ENCODE results near the gene EDEM2.
"Not testable (repeated sequence)": the region's sequence is repeated elsewhere in the genome, so short reads cannot be mapped to it uniquely, and the experiment has no call there.

EDEM2 gene, protein sequence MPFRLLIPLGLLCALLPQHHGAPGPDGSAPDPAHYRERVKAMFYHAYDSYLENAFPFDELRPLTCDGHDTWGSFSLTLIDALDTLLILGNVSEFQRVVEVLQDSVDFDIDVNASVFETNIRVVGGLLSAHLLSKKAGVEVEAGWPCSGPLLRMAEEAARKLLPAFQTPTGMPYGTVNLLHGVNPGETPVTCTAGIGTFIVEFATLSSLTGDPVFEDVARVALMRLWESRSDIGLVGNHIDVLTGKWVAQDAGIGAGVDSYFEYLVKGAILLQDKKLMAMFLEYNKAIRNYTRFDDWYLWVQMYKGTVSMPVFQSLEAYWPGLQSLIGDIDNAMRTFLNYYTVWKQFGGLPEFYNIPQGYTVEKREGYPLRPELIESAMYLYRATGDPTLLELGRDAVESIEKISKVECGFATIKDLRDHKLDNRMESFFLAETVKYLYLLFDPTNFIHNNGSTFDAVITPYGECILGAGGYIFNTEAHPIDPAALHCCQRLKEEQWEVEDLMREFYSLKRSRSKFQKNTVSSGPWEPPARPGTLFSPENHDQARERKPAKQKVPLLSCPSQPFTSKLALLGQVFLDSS

DNA sequence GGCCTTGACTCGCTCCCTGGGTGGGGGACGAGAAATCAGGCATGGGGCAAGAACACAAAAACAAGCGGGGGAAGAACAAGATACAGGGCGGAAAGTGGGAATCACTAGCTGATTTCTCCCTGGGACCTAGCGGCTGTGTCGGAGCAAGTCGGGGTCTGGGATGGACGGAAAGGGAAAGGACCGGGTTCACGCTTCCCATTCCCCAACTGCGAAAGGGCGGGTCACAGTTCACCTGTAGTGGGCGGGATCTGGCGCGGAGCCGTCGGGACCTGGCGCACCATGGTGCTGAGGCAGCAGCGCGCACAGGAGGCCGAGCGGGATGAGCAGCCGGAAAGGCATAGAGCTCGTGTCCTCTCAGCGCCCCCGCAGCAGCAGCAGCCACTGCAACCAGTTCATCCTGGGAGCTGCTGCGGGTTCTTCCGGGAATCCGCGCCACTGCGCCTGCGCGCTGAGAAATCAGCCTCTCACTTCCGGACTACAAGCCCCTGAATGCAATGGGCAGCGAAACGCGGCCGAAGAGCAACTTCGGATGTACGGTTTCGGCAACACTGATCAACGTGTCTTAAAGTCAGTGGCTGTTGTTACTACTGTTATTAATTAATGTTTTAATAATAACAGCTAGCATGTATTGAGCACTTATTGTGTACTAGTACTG, at the start of gene EDEM2:
EDEM2 (minus strand) TSS at position 417 of the 655 bp plus-strand sequence; CDS start at position 339, 78 bp downstream.
- peak; percentile 96 for DNase-seq

DNA sequence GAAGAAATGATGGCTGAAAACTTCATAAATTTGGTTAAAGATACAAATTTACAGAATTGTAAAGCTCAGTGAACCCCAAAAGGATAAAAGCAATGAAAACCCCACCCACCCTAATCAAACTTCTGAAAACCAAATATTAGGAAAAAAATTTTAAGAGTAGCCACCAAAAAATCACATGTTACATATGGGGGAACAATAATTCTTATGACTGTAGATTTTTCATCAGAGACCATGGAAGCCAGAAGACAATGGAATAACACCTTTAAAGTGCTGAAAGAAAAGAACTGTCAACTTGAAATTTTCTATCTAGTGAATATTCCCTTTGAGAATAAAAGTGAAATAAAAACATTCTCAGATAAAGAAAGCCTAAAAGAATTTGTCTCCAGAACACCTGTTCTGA, 49.2 kb upstream of the EDEM2 start:
- no peak for DNase-seq

DNA sequence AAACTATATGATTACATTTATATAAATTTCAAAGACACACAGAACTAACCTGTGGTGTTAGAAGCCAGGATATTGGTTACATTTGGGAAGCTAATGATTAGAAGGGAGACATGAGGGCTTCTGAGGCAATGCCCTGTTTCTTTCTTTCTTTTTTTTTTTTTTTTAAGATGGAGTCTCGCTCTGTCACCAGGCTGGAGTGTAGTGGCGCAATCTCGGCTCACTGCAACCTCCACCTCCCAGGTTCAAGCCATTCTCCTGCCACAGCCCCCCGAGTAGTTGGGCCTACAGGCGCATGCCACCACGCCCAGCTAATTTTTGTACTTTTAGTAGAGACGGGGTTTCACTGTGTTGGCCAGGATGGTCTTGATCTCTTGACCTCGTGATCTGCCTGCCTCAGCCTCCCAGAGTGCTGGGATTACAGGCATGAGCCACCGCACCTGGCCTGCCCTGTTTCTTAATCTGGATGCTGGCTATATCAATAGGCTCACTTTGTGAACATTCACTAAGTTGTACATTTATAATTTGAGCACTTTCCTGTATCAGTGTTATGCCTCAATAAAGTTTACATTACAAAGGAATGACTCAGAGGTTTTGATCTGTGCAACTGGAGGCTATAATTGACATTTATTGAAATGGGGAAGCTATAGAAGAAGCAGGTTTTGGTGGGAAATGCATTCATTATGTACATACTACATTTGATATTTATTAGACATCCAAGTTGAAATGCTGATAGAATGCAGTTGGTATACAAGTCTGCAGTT, 46.1 kb upstream of the EDEM2 start:
- DNase-seq, result not testable (repeated sequence)

DNA sequence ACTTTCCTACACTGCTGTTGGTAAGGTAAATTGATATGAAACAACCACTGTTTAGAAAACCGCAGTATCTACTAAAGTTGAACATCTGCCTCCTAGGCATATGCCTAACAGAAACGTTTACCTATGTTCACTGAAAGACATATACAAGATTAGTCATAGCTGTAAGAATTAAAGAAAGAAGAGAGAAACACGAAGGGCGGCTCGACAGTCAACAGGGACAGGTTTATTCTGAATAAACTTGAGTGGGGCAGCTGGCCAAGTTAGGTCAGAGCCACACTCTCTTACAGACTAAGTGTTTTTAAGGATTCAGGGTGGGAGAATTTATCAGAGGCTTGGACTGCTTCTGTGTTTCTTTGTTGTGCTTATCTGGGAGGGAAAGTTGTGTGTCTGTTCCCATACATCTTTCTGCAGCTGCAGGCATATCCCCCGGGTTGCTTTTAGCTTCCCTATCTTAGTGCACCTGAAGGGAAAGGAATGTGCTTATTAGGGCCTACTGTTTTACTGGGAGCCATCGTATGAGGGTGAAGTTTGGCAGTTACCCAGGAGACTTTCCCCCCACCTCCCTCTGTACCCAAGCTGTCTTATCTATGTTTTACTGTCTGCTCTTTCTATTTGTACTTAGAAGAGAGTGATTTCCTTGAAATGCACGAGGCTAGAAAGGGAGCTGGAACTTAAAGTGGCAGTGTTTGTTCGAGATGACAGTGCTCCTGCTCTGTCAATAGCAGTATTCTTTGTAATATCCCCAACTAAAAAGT, 45.2 kb upstream of the EDEM2 start:
- DNase-seq, result no peak

DNA sequence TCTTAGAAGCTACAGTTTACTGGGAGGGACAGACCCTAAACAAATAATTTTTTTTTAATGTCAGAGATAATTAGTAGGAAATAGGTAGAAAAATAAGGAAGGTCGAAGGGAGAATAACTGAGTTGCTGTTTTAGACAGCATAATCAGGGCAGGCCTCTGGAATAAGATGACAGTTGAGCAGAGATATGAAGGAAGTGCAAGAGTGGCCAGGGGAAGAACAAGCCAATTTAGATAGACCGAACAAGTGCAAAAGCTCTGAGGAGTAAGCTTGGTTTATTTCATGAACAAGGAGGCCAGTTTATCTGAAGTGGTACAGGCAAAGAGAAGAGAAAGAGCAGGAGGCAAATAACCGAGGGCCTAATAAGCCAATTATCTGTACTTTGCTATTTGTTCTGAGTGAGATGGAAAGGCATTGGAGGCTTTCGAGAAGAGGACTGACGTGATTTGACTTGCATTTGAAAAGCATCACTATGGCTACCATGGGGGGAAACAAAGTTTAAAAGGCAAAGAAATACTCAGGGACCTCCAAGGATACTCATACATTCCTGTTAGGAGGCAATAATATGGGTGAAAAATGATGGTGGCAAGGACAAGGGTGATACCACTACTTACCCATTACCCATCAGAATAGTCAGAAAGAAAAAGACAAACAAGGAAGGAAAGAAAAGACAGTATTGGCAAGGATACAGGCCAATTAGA, 44.4 kb upstream of the EDEM2 start:
- DNase-seq, result no peak

DNA sequence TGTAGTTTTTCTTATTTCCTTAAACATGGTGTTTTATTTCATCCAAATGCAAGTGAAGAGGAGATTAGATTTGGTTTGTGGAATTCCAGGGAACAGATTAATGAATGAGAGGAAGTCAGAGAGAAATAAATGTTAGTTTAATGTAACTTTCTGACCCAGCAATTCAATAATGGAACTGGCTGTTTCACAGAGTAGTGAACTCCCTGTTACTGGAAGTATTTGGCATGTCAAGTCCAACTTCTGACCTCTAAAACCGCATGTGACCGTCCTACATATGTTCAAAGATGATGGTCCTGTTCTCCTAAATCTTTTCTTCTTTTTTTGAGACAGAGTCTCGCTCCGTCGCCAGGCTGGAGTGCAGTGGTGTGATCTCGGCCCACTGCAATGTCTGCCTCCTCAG, 43.4 kb upstream of the EDEM2 start:
- DNase-seq, result no peak

DNA sequence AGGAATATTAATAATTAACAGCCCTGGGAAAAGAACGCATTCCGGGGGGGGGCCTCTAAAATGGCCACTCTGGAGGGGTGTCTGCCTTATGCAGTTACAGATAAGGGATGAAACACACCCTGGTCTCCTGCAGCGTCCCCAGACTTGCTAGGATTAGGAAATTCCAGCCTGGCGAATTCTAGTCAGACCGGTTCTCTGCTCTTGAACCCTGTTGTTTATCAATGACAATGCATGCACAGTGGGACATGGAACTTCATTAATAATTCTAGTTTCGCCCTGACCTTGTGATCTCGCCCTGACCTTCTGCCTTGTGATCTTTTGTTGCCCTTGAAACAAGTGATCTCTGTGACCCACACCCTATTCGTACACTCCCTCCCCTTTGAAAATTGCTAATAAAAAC, 42.1 kb upstream of the EDEM2 start:
- DNase-seq, result not testable (repeated sequence)

DNA sequence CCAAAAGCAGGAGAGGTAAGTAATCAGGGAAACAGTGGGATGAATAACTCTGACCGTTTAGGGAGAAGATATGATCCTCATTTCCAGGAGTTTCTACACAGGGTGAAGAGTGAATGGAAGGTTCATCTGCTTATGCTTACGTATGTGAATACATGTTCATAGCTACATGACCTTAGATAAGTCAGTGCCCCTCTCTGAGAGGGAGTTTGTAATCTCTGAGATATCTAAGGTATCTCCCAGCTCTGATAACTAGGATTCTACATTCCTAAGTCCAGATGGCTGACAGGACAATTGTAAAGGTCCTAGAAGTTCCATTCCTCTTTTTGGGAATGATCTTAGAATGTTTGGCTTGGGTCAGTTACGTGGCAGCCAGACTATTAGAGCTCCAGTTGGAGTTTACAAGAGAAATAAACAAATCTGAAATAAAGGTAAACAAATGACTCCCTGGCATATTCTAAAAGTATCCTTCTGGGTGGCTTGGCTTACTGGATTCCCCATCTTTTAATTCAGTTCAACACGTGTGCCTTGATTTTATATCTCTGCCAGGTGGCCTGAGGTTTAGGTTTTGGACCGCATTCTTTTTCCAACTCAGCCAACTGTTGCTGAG, 40.6 kb upstream of the EDEM2 start:
- DNase-seq, result no peak

DNA sequence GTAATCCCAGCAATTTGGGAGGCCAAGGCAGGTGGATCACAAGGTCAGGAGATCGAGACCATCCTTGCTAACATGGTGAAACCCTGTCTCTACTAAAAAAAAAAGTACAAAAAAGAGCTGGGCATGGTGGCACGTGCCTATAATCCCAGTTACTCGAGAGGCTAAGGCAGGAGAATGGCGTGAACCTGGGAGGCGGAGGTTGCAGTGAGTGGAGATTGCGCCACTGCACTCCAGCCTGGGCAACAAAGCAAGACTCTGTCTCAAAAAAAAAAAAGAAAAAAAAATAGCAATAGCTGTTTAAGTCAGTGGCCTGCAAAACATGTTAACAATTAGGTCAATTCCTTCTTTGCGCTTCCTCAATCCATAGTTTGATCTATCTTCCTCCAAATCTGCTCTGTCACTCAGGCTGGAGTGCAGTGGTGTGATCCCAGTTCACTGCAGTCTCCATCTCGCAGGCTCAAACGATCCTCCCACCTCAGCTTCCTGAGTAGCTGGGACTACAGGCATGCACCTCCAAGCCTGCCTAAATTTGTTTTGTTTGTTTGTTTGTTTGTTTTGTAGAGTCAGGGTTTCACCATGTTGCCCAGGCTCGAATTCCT, 39.7 kb upstream of the EDEM2 start:
- not testable (repeated sequence) for DNase-seq

DNA sequence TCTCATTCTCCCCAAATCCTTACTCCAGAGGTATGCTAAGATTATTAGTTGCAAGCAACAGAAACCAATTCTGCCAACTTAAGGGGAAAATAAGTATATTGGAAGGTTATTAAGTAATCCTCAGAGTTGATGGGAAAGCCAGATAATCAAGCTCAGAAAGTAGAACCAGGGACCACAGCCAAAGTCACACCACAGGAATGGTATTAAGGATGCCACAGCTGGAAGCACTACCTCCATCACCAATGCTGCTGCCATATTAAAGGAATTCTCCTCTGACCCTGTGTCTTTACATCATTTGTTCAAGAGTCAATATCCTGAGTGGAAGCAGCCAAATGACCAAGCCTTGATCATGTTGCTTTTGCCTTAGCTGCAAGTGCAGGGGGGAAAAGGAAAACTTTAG, 34.6 kb upstream of the EDEM2 start:
- DNase-seq, result no peak

DNA sequence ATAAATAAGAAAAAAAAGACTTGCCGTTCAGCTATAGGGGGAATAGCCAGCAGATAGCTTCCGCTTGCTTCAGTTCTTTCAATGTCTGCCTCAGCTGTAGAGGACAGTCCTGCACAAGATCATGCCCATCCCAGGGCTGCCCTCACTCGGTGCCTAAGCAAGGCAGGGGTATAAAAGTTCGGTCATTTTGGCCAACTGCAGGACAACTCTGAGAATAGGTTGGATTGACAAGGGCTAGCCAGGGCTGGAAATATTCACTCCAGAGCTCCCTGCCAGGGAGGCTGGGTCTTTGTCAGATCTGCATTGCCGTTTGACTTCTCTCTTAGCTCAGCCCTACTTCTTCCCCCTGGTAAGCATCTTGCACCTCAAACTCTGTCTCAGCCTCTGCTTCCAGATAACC, 33.1 kb upstream of the EDEM2 start:
- DNase-seq, result no peak

DNA sequence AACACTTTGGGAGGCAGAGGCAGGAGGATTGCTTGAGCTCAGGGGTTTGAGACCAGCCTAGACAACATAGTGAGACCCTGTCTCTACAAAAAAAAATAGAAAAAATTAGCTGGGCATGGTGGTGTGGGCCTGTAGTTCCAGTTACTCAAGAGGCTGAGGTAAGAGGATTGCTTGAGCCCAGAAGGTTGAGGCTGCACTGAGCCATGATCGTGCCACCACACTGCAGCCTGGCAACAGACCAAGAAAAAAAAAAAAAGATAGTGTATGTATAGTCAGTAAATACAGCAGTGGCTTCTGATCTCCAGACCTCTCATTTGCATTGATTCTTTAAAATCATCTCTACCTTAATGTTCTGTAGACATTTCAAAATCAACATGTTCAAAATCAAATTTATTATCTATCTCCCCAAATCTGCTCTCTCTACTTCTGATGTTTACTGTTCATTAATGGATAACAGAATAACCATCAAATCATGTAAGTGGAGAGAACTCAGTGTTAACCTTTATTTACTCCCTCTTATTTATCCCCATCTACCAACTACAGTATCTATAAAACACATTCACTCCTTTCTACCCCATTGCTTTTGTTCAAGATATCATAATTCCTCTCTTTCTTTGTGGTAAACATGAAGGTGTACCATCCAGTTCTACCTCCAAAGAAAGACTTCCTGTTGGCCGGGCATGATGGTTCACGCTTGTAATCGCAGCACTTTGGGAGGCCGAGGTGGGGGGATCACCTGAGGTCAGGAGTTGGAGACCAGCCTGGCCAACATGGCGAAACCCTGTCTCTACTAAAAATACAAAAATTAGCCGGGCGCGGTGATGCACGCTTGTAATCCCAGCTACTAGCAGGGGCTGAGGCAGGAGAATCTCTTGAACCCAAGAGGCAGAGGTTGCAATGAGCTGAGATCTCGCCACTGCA, 32.4 kb upstream of the EDEM2 start:
- no peak for DNase-seq

DNA sequence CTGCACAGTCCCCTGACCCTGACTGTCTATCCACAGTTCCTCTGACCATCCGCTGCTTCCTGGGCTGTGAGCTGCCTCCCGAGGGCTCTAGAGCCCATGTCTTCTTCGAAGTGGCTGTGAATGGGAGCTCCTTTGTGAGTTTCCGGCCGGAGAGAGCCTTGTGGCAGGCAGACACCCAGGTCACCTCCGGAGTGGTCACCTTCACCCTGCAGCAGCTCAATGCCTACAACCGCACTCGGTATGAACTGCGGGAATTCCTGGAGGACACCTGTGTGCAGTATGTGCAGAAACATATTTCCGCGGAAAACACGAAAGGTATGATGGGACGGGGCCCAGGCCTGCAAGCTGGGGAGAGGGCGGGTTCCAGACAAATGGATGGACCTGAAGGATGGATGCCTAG, 29.0 kb upstream of the EDEM2 start:
- DNase-seq, result no peak

DNA sequence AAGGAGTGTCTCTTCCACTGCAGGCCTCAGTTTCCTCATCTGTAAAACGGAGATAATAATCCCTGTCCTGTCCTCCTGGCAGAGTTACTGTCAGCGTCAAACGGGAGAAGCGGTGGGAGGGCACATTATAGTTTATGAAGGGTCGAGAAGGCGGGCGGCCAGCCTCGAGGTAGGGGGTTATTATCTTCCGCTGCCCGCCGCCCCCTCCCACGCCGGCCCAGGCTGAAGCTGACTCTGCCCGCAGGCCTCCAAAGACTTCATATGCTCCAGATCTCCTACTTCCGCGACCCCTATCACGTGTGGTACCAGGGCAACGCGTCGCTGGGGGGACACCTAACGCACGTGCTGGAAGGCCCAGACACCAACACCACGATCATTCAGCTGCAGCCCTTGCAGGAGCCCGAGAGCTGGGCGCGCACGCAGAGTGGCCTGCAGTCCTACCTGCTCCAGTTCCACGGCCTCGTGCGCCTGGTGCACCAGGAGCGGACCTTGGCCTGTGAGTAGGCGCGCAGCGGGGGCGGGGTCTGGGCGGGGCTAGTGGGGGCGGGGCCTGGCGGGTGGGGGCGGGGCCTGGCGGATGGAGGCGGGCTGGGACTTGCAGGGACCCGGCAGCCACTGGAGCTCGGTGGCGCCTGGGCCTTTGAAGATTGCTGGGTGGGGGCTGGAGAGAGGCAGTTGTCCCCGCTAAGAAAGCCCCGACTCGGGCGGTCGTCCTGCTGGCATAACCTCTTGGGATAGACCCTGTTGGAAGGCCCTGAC, 27.5 kb upstream of the EDEM2 start:
- DNase-seq, result no peak

DNA sequence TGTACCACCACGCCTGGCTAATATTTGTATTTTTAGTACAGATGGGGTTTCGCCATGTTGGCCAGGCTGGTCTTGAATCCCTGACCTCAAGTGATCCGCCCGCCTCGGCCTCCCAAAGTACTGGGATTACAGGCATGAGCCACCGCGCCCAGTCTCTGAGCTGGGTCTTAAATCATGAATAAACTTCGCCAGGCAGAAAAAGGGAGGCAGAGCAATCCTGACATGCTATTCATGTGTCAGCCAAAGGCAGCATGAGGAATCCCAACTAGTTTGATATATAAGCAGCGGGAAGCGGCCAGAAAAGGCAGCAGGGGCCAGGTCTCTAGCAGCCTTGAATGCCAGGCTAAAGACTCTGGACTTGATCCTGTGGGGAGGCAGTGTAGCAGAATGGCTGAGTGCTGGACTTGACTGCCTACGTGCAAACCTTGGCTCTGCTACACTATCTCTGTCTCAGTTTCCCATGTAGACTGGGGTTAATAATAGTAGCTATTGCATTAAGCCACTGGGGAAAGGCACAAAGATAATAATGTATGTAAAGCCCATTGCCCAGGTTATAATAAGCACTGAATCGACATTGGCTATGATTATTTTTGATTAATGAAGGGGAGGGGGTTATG, 26.5 kb upstream of the EDEM2 start:
- DNase-seq, result no peak

DNA sequence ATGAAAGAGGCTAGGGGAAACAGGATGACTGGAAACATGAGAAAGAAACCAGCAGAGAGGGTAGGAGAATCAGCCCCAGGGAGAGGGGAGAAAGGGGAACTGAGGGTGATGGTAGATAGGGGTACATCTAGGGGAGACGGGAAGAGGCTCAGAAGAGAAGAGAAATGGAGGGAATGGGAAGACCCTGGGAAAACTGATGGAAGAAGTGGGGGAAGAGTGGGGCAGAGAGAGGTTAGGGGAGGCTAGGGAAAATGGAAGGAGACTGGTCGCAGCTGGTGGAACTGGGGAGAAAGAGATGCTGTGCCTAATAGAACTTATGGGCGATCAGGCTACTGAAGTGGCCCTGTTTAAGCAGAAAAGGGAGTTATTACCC, 25.3 kb upstream of the EDEM2 start:
- DNase-seq, result no peak

DNA sequence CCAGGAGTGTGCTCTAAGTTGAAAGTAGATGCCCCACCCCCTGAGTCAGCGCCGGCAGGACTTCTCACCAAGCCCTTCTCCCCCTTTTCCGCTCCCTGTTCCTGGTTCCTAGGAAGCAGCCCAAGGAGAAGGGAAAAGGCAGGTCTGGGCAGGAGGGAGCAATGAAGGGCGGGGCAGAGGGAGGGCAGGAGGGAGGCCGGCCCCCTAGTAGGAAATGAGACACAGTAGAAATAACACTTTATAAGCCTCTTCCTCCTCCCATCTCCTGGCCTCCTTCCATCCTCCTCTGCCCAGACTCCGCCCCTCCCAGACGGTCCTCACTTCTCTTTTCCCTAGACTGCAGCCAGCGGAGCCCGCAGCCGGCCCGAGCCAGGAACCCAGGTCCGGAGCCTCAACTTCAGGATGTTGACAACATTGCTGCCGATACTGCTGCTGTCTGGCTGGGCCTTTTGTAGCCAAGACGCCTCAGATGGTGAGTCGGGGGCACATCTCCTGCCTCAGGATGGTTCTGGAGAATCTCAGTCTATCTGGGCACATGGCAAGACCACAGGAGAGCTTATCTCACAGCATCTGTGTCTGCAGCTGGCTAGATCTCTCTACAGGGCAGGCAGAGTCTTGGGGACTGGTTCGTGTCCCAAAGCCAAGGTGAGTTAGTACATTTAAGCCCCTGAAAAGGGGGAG, 24.8 kb upstream of the EDEM2 start, which contains the start of gene PROCR:
PROCR (plus strand) TSS at position 320 of the 681 bp plus-strand sequence; CDS start at position 403, 83 bp downstream.
- DNase-seq, result peak; percentile 42

DNA sequence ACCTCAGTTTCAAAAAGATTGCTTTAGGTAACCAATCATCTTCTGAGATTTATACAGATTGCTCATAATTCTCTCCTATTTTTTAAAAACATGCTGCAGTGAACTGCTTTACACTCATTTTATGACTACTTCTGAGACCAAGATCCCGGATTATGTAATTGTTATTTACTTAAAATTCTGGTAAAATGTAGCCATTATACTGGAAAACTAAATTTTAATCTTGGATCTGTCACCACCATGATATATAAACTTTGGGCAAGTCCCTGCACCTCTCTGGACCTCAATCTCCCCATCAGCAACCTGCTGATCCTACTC, 24.3 kb upstream of the EDEM2 start:
- no peak for DNase-seq
